Measurements from ENCODE around the gene TTC28.

DNA sequence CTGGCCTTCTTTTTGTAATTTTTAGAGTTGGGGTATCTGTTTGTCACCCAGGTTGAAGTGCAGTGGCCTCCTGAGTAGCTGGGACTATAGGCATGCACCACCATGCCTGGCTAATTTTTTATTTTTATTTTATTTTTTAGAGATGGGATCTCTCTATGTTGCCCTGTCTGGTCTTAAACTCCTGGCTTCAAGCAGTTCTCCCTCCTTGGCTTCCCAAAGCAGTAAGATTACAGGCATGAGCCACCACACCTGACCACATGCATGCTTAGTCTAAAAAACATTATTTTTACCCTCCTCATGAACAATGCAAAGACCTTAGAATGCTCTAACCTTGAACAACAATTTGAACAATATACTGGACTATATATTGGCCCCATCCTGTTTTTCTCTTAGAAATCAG lies 738.5 kb downstream of the TTC28 start:
- TF ChIP-seq, protein P1, sequence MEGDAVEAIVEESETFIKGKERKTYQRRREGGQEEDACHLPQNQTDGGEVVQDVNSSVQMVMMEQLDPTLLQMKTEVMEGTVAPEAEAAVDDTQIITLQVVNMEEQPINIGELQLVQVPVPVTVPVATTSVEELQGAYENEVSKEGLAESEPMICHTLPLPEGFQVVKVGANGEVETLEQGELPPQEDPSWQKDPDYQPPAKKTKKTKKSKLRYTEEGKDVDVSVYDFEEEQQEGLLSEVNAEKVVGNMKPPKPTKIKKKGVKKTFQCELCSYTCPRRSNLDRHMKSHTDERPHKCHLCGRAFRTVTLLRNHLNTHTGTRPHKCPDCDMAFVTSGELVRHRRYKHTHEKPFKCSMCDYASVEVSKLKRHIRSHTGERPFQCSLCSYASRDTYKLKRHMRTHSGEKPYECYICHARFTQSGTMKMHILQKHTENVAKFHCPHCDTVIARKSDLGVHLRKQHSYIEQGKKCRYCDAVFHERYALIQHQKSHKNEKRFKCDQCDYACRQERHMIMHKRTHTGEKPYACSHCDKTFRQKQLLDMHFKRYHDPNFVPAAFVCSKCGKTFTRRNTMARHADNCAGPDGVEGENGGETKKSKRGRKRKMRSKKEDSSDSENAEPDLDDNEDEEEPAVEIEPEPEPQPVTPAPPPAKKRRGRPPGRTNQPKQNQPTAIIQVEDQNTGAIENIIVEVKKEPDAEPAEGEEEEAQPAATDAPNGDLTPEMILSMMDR (IDR thresholded peaks at IDR 0.05), result no peak
- TF ChIP-seq POLR2AphosphoS5 (IDR thresholded peaks at IDR 0.05) (no peak), EP300 (IDR thresholded peaks at IDR 0.05) (no peak)

Data from sigmoid colon (tissue), 4 donors.